ENCODE measurements around the gene GPLD1.
"Not testable (repeated sequence)": the region's sequence is repeated elsewhere in the genome, so short reads cannot be mapped to it uniquely, and the experiment has no call there.

Gene GPLD1

GRCh38 chr6:24401458-24401857 is 87.9 kb downstream of the GPLD1 start:
- TF ChIP-seq CTCF (IDR thresholded peaks at IDR 0.05; ENCODE audit: extremely low read depth, insufficient read depth, missing control alignments), result no peak
- in situ Hi-C loops (cut with MboI; ENCODE audit: low pct_unique_long_range_greater_than_20kb, low sequenced_read_pairs, unreplicated experiment), result no loop called here
- no peak for DNase-seq (ENCODE audit: low spot score)

GRCh38 chr6:24400045-24401039 is 89.0 kb downstream of the GPLD1 start:
- DNase-seq (ENCODE audit: low spot score); in situ Hi-C loops (cut with MboI; ENCODE audit: low pct_unique_long_range_greater_than_20kb, low sequenced_read_pairs, unreplicated experiment): not testable (repeated sequence)

- no peak for TF ChIP-seq CTCF (IDR thresholded peaks at IDR 0.05; ENCODE audit: extremely low read depth, insufficient read depth, missing control alignments)
- no peak for DNase-seq (ENCODE audit: low spot score)
- in situ Hi-C loops (cut with MboI; ENCODE audit: low pct_unique_long_range_greater_than_20kb, low sequenced_read_pairs, unreplicated experiment), result no loop called here
Observed at GRCh38 chr6:24397631-24398030, 91.7 kb downstream of the GPLD1 start.

GRCh38 chr6:24396824-24397223 is 92.6 kb downstream of the GPLD1 start:
- peak; percentile 44 for TF ChIP-seq CTCF (IDR thresholded peaks at IDR 0.05; ENCODE audit: extremely low read depth, insufficient read depth, missing control alignments)
- in situ Hi-C loops (cut with MboI; ENCODE audit: low pct_unique_long_range_greater_than_20kb, low sequenced_read_pairs, unreplicated experiment), result no loop called here
- no peak for DNase-seq (ENCODE audit: low spot score)

- in situ Hi-C loops (cut with MboI; ENCODE audit: low pct_unique_long_range_greater_than_20kb, low sequenced_read_pairs, unreplicated experiment), result no loop called here
- no peak for DNase-seq (ENCODE audit: low spot score)
Observed at GRCh38 chr6:24394780-24395437, 94.5 kb downstream of the GPLD1 start.

GRCh38 chr6:24394061-24394779 is 95.2 kb downstream of the GPLD1 start:
- TF ChIP-seq CTCF (IDR thresholded peaks at IDR 0.05; ENCODE audit: extremely low read depth, insufficient read depth, missing control alignments), result no peak
- no peak for DNase-seq (ENCODE audit: low spot score)
- in situ Hi-C loops (cut with MboI; ENCODE audit: low pct_unique_long_range_greater_than_20kb, low sequenced_read_pairs, unreplicated experiment), result no loop called here

More at GRCh38 chr6:24394780-24395437, 94.5 kb downstream of the GPLD1 start:
- no peak for TF ChIP-seq CTCF (IDR thresholded peaks at IDR 0.05; ENCODE audit: extremely low read depth, insufficient read depth, missing control alignments)
